ENCODE data around the gene TRIM33. TPM values are rescaled to one million over a fixed set of nuclear protein-coding genes. Genes with fewer than 3 reads are reported as not detected.

TRIM33 gene
- total and polyA plus RNA-seq, 2 of the 13 experiments (the other 11 are each of a cell fraction or from before 2014, with no cell fraction given): 35.5 to 42.2 TPM

DNA sequence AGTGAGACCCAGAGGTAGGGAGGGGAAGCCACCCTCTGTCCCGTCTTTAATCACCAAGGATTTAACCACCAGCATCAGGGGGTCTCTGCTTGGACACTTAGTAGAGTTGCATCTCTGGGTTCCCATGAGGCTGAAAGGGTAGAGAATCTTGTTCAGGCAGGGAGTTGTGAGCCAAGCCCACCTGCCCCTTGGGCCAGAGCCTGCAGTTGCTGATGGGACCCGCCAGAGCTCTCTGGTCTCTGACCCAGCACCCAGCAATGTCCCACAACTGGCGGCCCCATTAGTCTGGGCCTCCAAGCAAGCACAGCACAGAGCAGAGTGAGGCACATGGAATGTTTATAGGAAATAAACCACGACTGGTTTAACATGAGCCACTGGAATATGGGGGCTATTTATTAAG is 166.3 kb downstream of the TRIM33 start:
- Histone ChIP-seq H3K4me1 (ENCODE audit: insufficient read depth, low read length) (peaks cover 31% of the 10 kb centered on the region), H3K36me3 (replicated peaks in 1 of 2; ENCODE audit: control insufficient read depth in 1 of 2, insufficient read depth in 2 of 2, low read length in 2 of 2) (no peaks in the 10 kb centered on the region), H3K9ac (ENCODE audit: insufficient read depth, low read depth, low read length) (no peak overlapping the region), H3K9me3 (ENCODE audit: low read length) (no peaks in the 10 kb centered on the region), H4K20me1 (ENCODE audit: insufficient read depth, low read length) (no peaks in the 10 kb centered on the region), H3K4me3 (replicated peaks in 1 of 3; ENCODE audit: insufficient read depth in 1 of 3, low read depth in 2 of 3, low read length in 3 of 3) (no peak overlapping the region), H2AFZ (ENCODE audit: low read length) (no peak overlapping the region), H3K27ac (ENCODE audit: extremely low read length, insufficient read depth, low read length) (no peak overlapping the region), H3K27me3 (ENCODE audit: control insufficient read depth in 1 of 2, insufficient read depth in 2 of 2, low read length in 2 of 2) (peaks cover 2 to 33% of the 10 kb centered on the region in 2 experiments; a peak in 3 of 5 replicates), H3K79me2 (ENCODE audit: insufficient read depth, low read length) (no peaks in the 10 kb centered on the region), H3K4me2 (ENCODE audit: low read depth, low read length) (no peak overlapping the region)
- no peak for DNase-seq (ENCODE audit: low spot score)
- TF ChIP-seq GMEB1 (CRISPR knock-in tag; IDR thresholded peaks at IDR 0.05; ENCODE audit: borderline replicate concordance): no peak
- TF ChIP-seq ZNF691 (CRISPR knock-in tag; IDR thresholded peaks at IDR 0.05; ENCODE audit: borderline replicate concordance, low read depth): no peak
- TF ChIP-seq, protein P1, sequence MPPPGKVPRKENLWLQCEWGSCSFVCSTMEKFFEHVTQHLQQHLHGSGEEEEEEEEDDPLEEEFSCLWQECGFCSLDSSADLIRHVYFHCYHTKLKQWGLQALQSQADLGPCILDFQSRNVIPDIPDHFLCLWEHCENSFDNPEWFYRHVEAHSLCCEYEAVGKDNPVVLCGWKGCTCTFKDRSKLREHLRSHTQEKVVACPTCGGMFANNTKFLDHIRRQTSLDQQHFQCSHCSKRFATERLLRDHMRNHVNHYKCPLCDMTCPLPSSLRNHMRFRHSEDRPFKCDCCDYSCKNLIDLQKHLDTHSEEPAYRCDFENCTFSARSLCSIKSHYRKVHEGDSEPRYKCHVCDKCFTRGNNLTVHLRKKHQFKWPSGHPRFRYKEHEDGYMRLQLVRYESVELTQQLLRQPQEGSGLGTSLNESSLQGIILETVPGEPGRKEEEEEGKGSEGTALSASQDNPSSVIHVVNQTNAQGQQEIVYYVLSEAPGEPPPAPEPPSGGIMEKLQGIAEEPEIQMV (CRISPR knock-in tag; IDR thresholded peaks at IDR 0.05; ENCODE audit: low read depth): no peak
- no peak for TF ChIP-seq RXRA (CRISPR knock-in tag; IDR thresholded peaks at IDR 0.05)
- no peak for TF ChIP-seq HNRNPL (IDR thresholded peaks at IDR 0.05; ENCODE audit: low read depth, low read length)
- no peak for TF ChIP-seq ZNF841 (CRISPR knock-in tag; IDR thresholded peaks at IDR 0.05; ENCODE audit: borderline replicate concordance)
- no peak for TF ChIP-seq ZNF326 (CRISPR knock-in tag; IDR thresholded peaks at IDR 0.05; ENCODE audit: borderline replicate concordance)
- no peak for TF ChIP-seq ZNF883 (CRISPR knock-in tag; IDR thresholded peaks at IDR 0.05; ENCODE audit: not compliant biosample characterization)
- no peak for TF ChIP-seq FOXM1 (CRISPR knock-in tag; IDR thresholded peaks at IDR 0.05)
- TF ChIP-seq, protein P2, sequence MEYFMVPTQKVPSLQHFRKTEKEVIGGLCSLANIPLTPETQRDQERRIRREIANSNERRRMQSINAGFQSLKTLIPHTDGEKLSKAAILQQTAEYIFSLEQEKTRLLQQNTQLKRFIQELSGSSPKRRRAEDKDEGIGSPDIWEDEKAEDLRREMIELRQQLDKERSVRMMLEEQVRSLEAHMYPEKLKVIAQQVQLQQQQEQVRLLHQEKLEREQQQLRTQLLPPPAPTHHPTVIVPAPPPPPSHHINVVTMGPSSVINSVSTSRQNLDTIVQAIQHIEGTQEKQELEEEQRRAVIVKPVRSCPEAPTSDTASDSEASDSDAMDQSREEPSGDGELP (IDR thresholded peaks at IDR 0.05; ENCODE audit: borderline replicate concordance, low read depth): no peak
- TF ChIP-seq SNAI1 (CRISPR knock-in tag; IDR thresholded peaks at IDR 0.05; ENCODE audit: borderline replicate concordance): no peak
- TF ChIP-seq U2AF2 (IDR thresholded peaks at IDR 0.05; ENCODE audit: low read depth, low read length): no peak
- TF ChIP-seq FOXA3 (CRISPR knock-in tag; IDR thresholded peaks at IDR 0.05): no peak
- no peak for TF ChIP-seq DMTF1 (CRISPR knock-in tag; IDR thresholded peaks at IDR 0.05)
- TF ChIP-seq KDM6A (CRISPR knock-in tag; IDR thresholded peaks at IDR 0.05; ENCODE audit: low read depth): no peak
- no peak for TF ChIP-seq ZSCAN12 (CRISPR knock-in tag; IDR thresholded peaks at IDR 0.05)
- ChIA-PET POLR2A (no interaction called here), CTCF (ENCODE audit: low intra/inter-chr PET ratio, low total read pairs) (no interaction called here)
- WGBS (ENCODE audit: low lambda C conversion rate): 7% methylated on average over 2 of the region's 4 CpGs
- no peak for FAIRE-seq
- in situ Hi-C loops (cut with HindIII; ENCODE audit: extremely low pct_ligation_motif_present, low pct_unique_long_range_greater_than_20kb): loop anchor here (5.0 kb wide), 1 partner anchor 213 kb away; no protein-coding TSS in a partner anchor
- BruUV-seq (replicated peaks): no TSS peak
- no peak for ATAC-seq
- intact Hi-C loops (cut with micrococcal nuclease; ENCODE audit: unreplicated experiment): no loop called here
